Measurements from ENCODE around the gene PLOD2. TPM values are rescaled to one million over a fixed set of nuclear protein-coding genes. Genes with fewer than 3 reads are reported as not detected.

The PLOD2 gene
- total RNA-seq, 2 experiments from 2014 or later = not detected

GRCh38 chr3:146078031-146078430 lies 83.0 kb downstream of the PLOD2 start:
- Mint-ChIP-seq H3K27ac (no peak overlapping the region), H3K9me3 (no peaks in the 10 kb centered on the region), H3K36me3 (ENCODE audit: low read depth) (no peaks in the 10 kb centered on the region), H3K27me3 (no peaks in the 10 kb centered on the region), H3K4me3 (no peak overlapping the region), H3K4me1 (ENCODE audit: low read depth) (no peaks in the 10 kb centered on the region)
- Histone ChIP-seq H3K9me3 (ENCODE audit: control insufficient read depth in 1 of 2, insufficient read depth in 1 of 2, low read length in 2 of 2) (no peaks in the 10 kb centered on the region), H3K4me1 (ENCODE audit: insufficient read depth, low read length) (no peaks in the 10 kb centered on the region), H3K27me3 (ENCODE audit: control insufficient read depth in 1 of 2, insufficient read depth in 2 of 2, low read length in 2 of 2) (no peaks in the 10 kb centered on the region), H3K36me3 (ENCODE audit: insufficient read depth, low read length) (no peaks in the 10 kb centered on the region), H3K27ac (ENCODE audit: low read depth in 1 of 2, low read length in 2 of 2) (no peak overlapping the region), H3K4me3 (ENCODE audit: low read length) (no peak overlapping the region)
- TF ChIP-seq CTCF (IDR thresholded peaks at IDR 0.05) = no peak
- DNase-seq (no peak), ATAC-seq (ENCODE audit: poor library complexity) (no peak)
- intact Hi-C loops (cut with DNase I, micrococcal nuclease) = no loop called here
- CTCF ChIA-PET = no interaction called here
- POLR2A ChIA-PET = no interaction called here

- Mint-ChIP-seq H3K9me3 (no peaks in the 10 kb centered on the region), H3K27ac (no peak overlapping the region), H3K36me3 (ENCODE audit: low read depth) (no peaks in the 10 kb centered on the region), H3K27me3 (no peaks in the 10 kb centered on the region), H3K4me1 (ENCODE audit: low read depth) (no peaks in the 10 kb centered on the region), H3K4me3 (no peak overlapping the region)
- H3K27ac ChIP-seq (ENCODE audit: low read depth in 1 of 2, low read length in 2 of 2) = no peak overlapping the region
- DNase-seq (no peak), ATAC-seq (ENCODE audit: poor library complexity) (no peak)
- H3K4me3 ChIP-seq (ENCODE audit: low read length) = no peak overlapping the region
- no peaks in the 10 kb centered on the region for H3K27me3 ChIP-seq (ENCODE audit: control insufficient read depth in 1 of 2, insufficient read depth in 2 of 2, low read length in 2 of 2)
- intact Hi-C loops (cut with DNase I, micrococcal nuclease) = no loop called here
- CTCF ChIA-PET = no interaction called here
- no peaks in the 10 kb centered on the region for H3K4me1 ChIP-seq (ENCODE audit: insufficient read depth, low read length)
- no peaks in the 10 kb centered on the region for H3K36me3 ChIP-seq (ENCODE audit: insufficient read depth, low read length)
- no peaks in the 10 kb centered on the region for H3K9me3 ChIP-seq (ENCODE audit: control insufficient read depth in 1 of 2, insufficient read depth in 1 of 2, low read length in 2 of 2)
- TF ChIP-seq CTCF (IDR thresholded peaks at IDR 0.05) = no peak
- POLR2A ChIA-PET = no interaction called here
Measured at GRCh38 chr3:146077181-146077580, 83.8 kb downstream of the PLOD2 start.

GRCh38 chr3:146072824-146073223 lies 88.2 kb downstream of the PLOD2 start:
- H3K27ac ChIP-seq (ENCODE audit: low read depth in 1 of 2, low read length in 2 of 2) = no peak overlapping the region
- Mint-ChIP-seq H3K27ac (no peak overlapping the region), H3K4me3 (no peak overlapping the region), H3K27me3 (no peaks in the 10 kb centered on the region), H3K36me3 (ENCODE audit: low read depth) (no peaks in the 10 kb centered on the region), H3K9me3 (no peaks in the 10 kb centered on the region), H3K4me1 (ENCODE audit: low read depth) (no peaks in the 10 kb centered on the region)
- H3K4me3 ChIP-seq (ENCODE audit: low read length) = no peak overlapping the region
- H3K4me1 ChIP-seq (ENCODE audit: insufficient read depth, low read length) = no peaks in the 10 kb centered on the region
- H3K27me3 ChIP-seq (ENCODE audit: control insufficient read depth in 1 of 2, insufficient read depth in 2 of 2, low read length in 2 of 2) = no peaks in the 10 kb centered on the region
- H3K36me3 ChIP-seq (ENCODE audit: insufficient read depth, low read length) = no peaks in the 10 kb centered on the region
- ChIA-PET CTCF (no interaction called here), POLR2A (no interaction called here)
- intact Hi-C loops (cut with DNase I, micrococcal nuclease) = no loop called here
- DNase-seq = no peak
- no peak for TF ChIP-seq CTCF (IDR thresholded peaks at IDR 0.05)
- ATAC-seq (ENCODE audit: poor library complexity) = no peak
- H3K9me3 ChIP-seq (ENCODE audit: control insufficient read depth in 1 of 2, insufficient read depth in 1 of 2, low read length in 2 of 2) = no peaks in the 10 kb centered on the region
